Measurements from ENCODE around the gene DCST1.
A peak's percentile ranks its signal among the peaks of the same experiment; 100 is the strongest.

DCST1 gene

GRCh38 chr1:155012776-155013602 is 20.6 kb upstream of the DCST1 start:
- DNase-seq (ENCODE audit: low read depth, low spot score), result no peak

DNA sequence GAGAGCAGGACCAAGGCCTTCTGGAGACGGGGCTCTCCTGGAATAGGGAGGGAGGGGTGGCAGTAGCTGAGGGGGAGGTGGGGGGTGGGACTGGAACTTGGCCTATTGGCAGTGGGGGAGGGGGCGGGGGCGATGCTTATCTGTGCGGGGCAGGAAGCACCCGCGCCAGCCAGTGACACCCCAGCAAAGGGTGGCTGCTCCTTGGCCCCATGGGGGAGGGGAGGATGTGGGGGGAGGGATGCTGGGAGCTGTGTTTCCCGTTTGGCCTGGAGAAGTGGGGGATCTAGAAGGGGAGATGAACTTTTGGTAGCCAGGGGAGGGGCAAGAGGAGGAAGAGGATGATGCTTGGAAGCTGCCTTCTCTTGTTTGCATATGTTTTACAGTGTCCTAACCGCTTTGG is 20.0 kb upstream of the DCST1 start:
- DNase-seq (ENCODE audit: low read depth, low spot score), result no peak

DNA sequence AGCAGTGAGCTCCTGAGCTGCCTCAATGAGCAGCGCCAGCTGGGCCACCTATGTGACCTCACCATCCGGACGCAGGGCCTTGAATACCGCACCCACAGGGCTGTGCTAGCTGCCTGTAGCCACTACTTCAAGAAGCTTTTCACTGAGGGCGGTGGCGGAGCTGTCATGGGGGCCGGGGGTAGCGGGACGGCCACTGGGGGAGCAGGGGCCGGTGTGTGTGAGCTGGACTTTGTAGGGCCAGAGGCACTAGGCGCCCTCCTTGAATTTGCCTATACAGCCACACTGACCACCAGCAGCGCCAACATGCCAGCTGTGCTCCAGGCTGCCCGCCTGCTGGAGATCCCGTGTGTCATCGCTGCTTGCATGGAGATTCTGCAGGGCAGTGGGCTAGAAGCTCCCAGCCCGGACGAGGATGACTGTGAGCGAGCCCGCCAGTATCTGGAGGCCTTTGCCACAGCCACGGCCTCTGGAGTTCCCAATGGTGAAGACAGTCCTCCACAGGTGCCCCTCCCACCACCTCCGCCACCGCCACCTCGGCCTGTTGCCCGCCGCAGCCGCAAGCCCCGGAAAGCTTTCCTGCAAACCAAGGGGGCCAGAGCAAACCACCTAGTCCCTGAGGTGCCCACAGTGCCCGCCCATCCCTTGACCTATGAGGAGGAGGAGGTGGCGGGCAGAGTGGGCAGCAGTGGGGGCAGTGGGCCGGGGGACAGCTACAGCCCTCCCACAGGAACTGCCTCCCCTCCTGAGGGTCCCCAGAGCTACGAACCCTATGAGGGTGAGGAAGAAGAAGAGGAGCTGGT is 18.7 kb upstream of the DCST1 start:
- DNase-seq (ENCODE audit: low read depth, low spot score), result no peak

DNA sequence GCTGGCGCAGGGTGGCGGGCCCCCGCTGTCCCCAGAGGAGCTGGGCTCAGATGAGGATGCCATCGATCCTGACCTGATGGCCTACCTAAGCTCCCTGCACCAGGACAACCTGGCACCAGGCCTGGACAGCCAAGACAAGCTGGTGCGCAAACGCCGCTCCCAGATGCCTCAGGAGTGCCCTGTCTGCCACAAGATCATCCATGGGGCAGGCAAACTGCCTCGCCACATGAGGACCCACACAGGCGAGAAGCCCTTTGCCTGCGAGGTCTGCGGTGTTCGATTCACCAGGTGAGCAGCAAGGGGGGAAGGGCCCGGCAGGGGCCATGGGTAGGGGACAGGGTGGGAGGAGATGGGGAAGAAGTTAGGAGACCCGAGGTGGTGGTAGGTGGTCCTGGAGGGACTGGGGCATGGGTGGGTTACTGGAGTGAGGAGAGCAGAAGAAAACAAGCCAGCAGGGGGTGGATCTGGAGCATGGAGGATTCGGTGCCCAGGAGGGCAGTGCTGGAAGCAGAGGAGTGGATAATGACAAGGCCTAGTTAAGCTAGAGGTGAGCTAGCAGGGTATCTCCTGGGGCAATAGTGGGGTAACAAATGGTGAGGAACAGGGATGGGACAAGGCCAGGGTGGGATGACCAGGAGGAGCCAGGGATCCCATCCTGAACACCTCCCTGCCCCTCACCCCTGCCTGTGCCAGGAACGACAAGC is 17.9 kb upstream of the DCST1 start:
- no peak for DNase-seq (ENCODE audit: low read depth, low spot score)

- DNase-seq (ENCODE audit: low read depth, low spot score), result no peak
Observed at GRCh38 chr1:155016231-155016831, 17.3 kb upstream of the DCST1 start.

GRCh38 chr1:155017041-155017945 is 16.3 kb upstream of the DCST1 start:
- DNase-seq (ENCODE audit: low read depth, low spot score), result peak; percentile 97

- DNase-seq (ENCODE audit: low read depth, low spot score), result no peak
Observed at GRCh38 chr1:155017946-155018316, 15.7 kb upstream of the DCST1 start.

DNA sequence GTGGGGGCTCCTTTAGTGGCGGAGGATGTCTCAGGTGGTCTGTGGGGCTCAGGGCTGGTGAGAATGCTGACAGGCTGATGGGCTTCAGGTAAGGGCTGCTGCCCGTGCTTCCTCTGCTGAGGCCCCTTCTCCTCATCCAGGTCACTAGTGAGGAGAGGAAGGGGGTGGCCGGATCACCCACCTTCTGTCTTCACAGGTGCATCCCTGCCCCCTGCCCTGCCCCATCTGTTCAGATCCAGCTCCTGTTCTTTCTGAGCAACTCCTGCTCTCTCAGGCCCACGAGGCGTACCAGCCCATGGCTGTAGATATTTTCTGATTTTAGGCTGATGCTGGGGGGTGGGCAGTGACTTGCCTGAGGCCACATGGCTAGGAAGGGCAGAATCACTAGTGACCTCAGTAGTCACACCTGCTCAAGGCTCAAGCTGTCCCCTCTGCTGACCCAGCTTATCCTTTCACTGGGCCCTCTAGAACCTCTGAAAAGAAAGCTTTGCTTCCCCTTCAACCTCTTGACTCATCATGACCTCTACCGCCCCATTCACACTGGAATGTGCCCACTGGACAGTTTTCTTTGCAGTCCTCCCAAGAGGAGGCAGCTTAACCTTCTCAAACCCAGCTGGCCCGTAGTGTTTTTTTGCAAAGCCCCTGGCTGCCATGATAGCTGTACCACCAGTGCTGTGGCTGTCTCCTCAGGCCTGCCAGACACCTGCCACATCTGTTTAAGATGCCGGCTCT is 14.8 kb upstream of the DCST1 start:
- no peak for DNase-seq (ENCODE audit: low read depth, low spot score)

DNA sequence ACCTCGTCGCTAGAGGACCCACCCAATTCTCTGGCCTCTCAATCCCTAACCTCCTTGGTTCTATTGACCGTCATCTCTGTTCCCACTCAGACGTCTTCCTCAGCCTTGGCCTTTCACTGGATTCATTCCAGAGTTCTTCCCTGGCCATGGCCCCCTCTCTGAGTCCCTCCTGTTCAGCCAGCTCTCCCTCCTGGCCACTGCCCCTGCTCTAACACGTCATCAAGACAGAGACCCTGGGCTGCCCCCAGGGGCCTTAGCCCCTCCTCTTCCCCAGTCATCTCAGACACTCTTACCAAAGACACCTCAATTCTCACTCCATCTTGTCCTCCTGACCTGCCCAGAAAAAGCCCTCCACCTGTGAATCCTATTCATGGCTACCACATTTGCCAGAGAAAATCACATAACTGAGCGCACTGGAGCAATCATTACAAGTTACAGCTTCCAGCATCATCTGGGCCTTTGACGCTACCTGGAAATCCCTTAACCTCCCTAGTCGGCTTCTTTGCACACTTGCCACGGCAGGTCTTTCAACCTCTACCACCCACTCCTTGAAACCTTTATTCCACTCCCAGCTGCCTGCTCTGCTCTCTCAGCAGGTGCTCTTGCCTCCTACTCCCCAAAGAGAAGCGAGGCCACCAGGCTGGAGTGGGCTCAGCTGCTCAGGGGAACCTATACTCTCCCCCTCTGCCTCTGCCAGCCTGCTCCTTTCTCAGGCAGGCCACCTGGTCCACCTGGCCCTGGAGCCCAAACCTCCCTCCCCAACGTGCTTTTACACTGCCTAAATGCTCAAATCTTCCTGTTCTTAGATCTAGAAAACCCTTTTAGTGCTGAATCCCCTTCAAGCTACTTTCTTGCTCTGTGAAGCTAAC is 14.0 kb upstream of the DCST1 start:
- DNase-seq (ENCODE audit: low read depth, low spot score), result no peak

DNA sequence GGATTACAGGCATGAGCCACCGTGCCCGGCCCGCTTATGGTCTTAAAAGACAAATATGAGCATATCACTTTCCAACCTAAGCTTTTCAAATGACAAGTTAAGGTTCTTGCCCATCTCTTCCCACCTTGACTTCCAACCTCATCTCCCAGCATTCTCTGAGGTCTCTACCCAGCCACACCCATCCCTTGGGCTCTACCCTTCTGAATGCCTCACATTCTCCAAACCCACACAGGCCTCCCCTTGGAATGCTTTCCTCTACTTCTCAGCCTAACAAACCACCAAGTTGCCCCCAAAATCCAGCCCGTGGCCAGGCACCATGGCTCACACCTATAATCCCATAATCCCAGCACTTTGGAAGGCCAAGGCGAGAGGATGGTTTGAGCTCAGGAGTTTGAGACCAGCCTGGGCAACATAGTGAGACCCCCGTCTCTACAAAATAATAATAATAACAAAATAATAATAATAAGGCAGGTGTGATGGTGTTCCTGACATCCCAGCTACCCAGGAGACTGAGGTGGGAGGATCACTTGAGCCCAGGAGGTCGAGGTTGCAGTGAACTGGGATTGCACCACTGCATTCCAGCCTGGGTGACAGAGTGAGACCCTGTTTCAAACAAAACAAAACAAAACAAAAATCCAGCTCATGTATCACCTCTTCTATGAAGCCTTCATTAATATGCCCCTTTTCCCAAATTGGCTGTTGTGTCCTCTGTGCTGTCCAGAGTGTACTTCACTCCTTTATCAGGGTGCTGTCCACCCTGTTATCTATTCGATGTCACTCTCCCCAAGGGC is 11.3 kb upstream of the DCST1 start:
- DNase-seq (ENCODE audit: low read depth, low spot score), result peak; percentile 29

DNA sequence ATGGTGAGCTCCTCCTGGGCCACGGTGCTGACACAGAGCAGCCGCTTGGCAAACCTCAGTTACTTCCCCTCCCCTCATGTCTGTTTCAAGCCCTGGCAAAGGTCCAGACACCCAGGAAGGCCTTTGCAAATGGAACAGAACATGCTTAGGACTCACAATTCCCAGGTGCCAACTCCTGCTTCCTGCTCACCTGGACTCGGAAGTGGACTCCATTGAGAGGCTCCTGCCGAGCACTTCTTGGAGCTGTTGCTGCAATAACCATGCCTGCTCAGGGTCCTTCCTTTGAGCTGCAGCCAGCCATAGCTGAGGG is 10.7 kb upstream of the DCST1 start:
- DNase-seq (ENCODE audit: low read depth, low spot score), result no peak

DNA sequence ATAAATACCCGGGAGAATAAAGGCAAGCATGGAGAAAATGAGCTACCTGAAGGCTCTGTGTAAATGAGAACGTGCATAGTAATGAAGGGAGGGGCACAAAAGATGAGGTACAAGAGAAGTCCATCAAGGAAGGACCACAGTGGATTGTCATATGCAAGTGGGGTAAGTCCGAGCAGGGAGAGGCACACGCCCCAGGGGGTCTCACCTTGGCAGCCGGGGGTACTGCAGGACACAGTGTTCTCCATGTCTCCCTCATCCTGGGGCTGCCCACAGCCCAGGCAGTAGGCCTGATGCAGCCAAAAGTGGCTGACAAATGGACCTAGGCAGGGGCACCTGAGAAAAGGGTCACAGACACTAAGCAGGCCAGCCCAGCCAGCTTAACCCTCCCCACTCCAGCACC is 10.0 kb upstream of the DCST1 start:
- no peak for DNase-seq (ENCODE audit: low read depth, low spot score)

DNA sequence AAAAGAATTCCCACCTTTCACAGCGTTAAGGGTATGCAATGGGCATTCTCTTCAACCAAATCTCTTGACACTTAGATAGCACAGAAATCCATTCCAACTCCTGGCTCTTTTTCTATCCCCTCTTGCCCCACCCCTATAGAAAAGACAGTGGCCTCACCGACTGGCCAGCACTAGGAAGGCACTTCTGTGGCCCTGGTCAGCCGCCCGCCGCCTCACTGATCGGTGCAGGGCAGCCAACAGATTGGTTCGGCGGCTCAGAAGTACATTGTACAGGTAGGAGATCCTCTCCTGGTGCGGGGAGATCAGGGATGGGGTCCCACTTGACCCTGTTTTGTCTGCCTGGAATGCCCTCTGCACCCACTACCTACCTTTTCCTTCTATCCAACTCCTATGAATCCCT is 9.3 kb upstream of the DCST1 start:
- no peak for DNase-seq (ENCODE audit: low read depth, low spot score)

DNA sequence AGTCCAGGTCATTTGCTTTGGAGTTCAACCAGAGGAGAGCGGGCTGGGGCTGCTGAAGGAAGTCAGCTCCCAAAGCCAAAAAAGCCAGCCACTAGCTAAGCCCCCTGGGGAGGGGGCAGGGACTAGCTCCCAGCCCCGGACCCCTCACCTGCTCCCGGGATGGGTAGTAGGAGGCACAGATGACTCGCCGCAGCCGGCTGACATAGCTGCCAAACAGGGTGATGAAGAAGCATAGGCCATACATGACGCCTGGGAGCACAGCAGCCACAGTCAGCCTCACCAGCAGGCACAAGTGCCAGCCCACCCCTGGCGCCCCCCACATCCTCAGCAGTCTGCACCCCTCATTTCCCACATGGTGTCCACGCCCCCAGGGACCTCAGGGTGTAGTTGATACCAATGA is 7.5 kb upstream of the DCST1 start:
- DNase-seq (ENCODE audit: low read depth, low spot score), result no peak

DNA sequence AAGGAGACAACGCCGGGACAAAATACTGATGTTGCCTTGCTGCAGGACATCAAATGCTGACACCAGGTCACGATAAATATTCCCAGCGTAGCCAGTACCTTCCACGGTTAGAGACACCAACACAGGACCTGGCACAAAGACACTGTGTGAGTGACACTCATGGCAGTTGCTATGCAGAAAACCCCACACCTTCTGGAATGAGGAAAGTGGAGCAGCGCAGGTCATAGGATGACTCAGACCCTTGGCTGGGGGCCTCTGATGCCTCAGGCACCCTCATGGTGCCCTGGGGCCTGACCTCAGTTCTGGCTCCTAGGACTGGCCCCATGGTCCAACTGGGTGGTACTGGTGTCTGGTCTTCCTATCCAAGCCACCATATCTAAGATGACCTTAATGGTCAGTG is 7.0 kb upstream of the DCST1 start:
- peak; percentile 28 for DNase-seq (ENCODE audit: low read depth, low spot score)

- no peak for DNase-seq (ENCODE audit: low read depth, low spot score)
Observed at GRCh38 chr1:155029513-155030242, 3.9 kb upstream of the DCST1 start.

DNA sequence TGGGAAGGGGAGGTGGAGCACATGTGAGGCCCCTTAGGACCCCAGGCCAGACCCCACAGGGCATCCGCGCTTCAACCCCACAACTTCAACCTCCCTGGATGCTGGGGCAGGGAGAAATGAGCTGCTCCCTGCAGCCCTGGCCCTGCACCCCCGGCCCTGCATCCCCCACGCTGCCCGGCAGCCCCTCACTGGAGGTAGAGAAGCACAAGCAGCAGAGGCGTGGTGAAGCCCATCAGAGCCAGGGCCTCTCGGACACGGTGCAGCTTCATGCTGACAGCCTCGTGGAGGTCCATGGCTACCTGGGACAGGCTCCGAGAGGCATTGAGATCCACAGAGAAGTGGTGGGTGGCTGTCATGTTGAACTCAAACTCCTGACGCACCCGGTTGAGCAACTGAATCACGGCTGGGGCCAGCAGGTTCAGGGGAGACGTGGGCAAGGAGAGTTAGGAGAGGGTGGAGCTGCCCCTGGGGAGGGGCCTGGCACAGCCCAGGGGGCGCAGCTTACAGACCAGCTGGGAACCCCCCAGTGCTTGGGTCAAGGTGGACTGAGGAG is 3.3 kb upstream of the DCST1 start:
- DNase-seq (ENCODE audit: low read depth, low spot score), result no peak

- no peak for DNase-seq (ENCODE audit: low read depth, low spot score)
Observed at GRCh38 chr1:155030899-155031298, 2.7 kb upstream of the DCST1 start.

Data from astrocyte of the hippocampus (primary cell).